GOT3 (cell line): Measurements from ENCODE around the gene CTCF.

ENCODE experiments used
- DNase-seq: peaks from one replicate; lab custom pipeline; 2025; ENCODE audit warnings: mixed read lengths; lab: John Stamatoyannopoulos, UW

Gene CTCF

DNA sequence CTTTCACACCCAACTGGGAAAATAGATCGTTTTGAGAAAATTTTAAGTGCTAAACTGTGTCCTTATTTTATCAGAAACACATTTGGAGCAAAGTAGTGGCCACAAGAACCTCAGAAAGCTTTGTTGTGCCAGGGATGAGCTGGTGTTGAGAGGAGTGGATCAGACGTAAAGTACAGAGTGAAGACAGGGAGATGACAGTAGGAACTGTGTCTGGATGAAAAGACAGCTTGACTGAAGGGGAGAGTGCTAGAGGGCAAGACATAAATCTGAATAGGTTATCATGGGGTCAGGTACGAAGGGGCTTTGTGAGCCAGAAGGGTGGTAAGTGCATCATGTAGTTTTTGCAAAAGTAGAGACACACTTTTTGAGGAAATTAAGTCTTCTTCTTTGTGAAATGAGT is 43.3 kb downstream of the CTCF start:
- no peak for DNase-seq

DNA sequence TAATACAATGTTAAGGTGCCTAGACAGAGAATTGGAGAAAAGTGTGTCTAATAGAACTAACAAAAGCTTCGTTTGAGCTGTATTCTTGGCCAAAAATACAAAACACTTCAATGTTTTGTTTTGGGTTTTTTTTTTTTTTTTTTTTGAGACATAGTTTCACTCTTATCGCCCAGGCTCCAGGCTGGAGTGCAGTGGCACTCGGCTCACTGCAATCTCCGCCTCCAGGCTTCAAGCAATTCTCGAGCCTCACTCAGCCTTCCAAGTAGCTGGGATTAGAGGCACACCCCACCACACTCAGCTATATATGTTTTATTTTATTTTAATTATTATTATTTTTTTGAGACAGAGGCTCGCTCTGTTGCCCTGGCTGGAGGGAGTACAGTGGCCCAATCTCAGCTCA is 44.3 kb downstream of the CTCF start:
- DNase-seq = no peak

DNA sequence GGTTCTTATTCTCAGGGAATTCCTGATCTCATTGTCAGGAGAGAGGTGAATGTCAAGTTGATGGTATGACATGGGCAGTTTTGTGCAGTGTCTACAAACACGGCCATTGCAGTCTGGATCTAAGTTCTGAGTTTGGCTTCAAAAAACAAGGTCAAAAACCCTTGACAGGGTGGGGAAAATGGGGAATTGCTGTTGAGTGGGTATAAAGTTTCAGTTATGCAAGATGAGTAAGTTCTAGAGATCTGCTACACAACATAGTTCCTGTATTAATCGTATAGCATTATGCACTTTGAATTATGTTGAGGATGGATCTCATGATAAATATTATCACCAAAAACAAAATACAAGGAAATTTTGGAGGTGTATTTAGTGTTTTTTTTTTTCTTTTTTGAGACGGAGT is 46.0 kb downstream of the CTCF start:
- DNase-seq = no peak

DNA sequence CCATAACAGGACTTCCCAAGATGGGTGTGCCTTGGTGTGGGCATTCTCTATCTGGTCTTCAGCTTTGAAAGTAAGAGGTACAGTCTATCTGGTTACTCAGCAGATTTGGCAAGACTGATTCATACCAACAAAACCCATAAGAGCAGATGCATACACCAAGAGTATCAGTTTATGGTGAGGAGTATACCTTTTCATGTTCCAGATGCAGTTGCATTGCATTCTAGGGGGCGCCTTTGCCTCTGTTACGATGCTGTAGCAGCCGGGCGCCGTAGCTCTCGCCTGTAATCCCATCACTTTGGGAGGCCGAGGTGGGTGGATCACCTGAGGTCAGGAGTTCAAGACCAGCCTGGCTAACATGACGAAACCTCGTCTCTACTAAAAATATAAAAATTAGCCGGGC is 51.5 kb downstream of the CTCF start:
- DNase-seq = no peak

DNA sequence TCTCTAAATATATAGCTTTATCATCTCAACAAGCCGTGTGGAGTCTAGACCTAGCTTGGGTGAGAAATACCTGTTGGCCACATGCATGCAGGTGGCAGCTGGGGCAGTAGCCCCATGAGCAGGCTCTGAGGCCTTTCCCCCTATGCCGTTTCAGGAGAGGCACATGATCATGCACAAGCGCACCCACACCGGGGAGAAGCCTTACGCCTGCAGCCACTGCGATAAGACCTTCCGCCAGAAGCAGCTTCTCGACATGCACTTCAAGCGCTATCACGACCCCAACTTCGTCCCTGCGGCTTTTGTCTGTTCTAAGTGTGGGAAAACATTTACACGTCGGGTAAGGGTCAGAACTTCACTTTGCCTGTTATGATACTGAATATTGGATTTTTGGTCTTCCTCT is 65.9 kb downstream of the CTCF start:
- no peak for DNase-seq

DNA sequence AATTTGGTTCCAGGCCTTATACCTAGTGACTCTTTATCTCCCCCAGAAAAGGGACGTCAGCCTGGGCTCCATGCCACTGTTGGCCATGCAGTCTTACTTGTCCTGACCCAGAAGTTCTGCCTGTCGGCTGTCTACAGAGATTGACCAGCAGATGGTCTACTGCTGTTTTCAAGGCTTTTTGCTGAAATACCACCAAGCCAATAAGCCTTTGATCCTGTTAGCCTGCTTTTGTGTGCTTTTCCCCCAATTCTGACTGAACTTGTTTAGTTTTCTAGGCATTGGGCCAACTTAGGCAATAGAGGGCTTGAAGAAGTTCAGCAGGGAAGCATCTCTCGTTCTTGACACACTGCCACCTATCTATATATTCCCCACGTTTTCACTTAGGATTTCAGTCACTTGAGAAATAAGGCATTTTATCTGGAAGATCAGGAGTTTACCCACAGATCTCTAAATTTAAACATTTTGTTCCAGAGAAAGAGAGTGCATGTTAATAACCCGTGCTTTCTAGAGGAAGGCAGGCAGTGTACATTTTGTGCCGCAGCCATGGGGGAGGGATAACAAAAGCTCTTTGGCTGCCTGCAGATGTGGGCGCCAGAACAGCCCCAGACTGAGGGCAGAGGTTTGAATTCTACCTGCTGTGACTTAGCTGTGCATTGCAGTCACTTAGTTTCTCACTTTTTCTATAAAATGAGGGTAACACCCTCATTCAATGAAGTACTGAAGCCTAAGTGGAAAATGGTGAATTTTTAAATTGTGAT is 70.3 kb downstream of the CTCF start:
- DNase-seq = no peak

DNA sequence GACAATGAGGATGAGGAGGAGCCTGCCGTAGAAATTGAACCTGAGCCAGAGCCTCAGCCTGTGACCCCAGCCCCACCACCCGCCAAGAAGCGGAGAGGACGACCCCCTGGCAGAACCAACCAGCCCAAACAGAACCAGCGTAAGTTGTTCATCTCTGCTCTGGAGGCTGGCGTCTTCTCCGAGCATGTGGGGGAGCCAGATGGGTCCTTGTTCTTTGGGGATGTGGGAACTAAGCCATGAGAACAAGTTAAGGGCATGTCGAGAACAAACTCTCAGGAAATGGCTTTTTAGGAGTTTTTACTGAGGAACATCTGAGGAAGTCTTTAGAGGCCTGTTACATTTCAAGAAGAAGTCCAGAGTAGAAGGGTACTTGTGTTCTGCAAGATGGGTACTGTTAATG is 74.4 kb downstream of the CTCF start:
- DNase-seq = no peak

DNA sequence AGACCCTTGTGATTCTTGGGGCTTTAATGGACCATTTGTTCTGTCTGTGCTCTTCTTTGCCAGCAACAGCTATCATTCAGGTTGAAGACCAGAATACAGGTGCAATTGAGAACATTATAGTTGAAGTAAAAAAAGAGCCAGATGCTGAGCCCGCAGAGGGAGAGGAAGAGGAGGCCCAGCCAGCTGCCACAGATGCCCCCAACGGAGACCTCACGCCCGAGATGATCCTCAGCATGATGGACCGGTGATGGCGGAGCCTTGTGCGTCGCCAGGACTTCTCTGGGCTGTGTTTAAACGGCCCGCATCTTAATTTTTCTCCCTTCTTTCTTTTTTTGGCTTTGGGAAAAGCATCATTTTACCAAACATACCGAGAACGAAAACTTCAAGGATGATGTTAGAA is 75.3 kb downstream of the CTCF start:
- no peak for DNase-seq

DNA sequence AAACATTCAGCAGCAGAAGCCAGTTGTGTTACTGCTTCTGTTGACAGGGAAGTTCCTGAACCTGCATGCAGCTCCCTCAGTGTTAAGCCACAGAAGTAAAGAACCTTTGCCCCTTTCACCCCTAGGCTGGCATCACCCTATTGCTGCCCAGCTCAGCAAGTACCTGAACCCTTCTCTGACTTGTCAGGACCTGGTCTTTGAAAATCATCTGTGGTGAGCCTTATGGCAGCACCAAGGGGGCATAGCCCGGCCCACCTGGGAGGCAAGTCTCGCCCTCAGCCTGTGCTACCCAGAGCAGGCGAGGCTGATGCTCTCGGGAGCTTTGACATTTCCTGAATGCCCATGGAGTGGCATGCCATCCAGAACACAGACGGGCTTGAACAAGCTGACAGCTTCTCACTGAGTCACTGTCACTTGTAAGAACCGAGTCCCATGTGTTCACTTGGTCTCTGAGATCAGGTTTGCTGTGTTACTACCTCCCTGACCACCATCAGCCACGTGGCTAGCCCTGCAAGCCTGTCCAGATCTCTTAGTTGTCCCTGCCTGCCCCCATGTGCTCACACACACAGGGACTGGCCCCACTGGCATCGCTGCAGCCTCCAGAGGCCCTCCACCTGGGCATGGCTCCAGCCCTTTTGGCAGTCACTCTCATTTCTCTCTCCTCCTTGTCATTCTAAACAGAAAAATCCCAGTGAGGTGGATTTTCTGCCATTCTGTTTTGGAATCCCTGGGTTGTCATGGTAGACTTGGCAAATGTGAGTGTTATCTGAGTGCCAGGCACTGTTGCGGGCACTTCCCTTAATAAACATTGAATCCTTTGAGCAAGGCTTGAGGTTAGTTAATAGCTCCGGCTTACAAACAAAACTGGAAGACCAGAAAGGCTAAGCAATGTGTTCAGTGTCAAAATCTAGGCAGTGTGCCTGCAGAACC is 79.7 kb downstream of the CTCF start:
- DNase-seq = no peak

DNA sequence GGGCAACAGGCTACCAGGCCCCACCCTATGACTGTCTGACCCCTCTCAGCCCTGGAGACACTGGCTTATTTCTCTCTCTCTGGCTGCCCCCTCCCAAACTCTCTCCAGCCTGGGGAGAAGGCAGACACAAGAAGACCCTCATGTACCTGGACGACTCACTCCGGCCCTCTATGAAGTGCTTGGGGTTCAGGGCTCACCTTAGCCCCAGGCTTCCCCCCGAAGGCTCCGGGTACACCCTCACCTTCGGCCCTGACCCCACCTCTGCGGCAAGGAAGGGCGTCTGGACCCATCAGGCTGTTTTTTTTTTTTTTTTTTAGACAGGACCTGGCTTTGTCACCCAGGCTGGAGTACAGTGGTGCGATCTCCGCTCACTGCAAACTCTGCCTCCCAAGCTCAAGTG is 81.7 kb downstream of the CTCF start:
- no peak for DNase-seq

DNA sequence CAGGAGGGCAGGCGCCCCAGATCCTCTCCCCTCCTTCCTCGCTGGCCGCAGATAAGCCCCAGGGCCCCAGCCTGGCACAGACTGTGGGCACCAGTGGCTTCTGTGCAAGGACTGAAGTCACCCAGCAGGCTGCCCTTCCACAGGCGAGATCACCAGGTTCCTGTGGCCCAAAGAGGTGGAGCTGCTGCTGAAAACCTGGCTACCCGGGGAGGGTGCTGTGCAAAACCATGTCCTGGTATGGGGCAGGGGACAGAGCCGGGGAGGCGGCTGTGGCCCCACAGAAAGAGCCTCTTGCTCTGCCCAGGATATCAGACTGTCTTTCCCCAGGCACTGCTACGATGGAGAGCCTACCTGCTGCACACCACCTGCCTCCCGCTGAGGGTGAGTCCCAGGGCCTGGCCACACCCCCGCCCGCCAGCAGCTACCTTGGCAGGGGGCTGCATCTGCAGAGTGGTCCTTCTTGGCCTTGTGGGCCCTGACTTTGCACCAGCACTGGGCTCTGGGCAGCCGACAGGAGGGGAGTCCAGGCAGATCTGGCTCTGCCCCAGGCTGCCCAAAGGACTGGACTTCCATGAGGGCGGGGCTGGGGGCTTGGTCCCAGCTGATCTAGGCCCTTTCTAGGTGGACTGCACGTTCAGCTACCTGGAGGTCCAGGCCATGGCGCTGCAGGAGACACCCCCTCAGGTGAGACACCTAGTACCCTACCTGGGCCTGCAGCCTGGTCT is 83.2 kb downstream of the CTCF start:
- DNase-seq = no peak

DNA sequence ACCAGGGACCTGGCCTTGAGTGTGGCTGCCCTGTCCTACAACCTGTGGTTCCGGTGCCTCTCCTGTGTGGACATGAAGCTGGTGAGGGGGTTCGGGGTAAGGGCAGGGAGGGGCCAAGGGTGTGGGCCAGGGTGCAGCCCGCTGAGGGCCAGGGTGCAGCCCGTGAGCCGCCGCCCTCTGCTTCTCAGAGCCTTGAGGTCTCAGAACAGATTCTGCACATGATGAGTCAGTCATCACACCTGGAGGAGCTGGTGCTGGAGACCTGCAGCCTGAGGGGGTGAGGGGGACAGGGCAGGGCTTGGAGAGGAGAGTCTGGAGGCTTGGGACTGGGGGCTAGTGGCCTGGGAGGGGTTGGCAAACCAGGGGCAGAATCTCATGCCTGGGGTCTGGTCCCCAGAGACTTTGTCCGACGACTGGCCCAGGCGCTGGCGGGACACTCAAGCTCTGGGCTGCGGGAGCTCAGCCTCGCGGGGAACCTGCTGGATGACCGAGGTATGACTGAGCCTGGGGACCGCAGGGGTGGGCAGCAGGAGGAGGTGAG is 84.9 kb downstream of the CTCF start:
- DNase-seq = no peak

DNA sequence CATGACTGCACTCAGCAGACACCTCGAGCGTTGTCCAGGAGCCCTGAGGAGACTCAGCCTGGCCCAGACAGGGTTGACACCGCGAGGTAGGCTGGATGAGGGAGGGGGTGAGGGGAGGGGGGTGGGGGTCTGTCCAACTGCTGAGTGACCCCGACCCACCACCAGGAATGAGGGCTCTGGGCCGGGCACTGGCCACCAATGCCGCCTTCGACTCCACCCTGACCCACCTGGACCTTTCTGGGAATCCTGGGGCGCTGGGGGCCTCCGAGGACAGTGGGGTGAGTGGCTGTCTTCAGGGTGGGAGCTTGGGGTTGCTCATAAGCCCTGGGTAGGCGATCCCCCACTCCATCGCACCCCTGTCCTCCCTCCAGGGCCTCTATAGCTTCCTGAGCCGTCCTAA is 85.4 kb downstream of the CTCF start:
- DNase-seq = no peak

DNA sequence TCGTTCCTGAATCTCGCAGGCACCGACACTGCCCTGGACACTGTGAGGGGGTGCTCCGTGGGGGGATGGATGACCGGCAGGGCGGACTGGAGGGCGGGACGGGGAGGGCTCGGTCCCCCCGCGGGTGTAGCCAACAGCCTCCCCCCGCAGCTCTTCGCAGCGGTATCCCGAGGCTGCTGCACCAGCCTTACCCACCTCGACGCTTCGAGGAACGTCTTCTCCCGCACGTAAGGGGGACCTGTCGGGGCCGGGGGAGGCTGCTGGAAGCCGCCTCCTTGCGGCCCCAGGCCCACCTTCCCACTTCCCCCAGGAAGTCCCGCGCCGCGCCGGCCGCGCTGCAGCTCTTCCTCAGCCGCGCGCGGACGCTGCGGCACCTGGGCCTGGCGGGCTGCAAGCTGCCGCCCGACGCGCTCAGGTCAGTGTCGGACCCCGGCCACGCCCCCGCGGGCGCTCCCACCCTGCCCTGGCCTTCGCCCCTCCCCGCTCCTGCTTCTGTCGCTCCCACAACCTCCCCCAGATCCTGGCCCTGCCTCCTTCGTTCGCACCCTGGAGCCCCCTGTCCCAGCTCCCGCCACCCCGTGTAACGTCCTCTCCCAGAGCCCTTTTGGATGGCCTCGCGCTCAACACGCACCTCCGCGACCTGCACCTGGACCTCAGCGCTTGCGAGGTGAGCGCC is 85.9 kb downstream of the CTCF start:
- DNase-seq = no peak

DNA sequence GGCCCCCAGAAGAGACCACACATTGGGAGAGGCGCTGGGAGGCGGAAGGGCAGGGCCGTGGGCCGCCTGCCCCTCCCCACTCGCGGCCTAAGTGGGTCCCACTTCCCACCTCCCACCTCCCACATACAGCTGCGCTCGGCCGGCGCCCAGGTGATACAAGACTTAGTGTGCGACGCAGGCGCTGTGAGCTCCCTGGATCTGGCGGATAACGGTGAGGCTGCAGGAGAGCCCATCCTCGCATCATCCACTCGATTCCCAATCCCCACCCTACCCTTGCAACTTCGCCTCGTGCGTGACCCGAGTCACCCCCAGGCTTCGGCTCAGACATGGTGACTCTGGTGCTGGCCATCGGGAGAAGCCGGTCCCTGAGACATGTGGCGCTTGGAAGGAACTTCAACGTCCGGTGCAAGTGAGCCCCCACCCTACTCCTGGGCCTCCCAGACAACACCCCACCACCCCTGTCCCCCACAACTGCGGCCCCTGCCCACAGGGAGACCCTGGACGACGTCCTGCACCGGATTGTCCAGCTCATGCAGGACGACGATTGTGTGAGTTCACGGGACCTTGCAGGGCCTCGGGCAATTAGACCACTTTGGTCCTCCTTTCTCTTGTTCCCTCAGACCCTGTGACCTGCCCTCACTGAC is 86.6 kb downstream of the CTCF start:
- DNase-seq = no peak

DNA sequence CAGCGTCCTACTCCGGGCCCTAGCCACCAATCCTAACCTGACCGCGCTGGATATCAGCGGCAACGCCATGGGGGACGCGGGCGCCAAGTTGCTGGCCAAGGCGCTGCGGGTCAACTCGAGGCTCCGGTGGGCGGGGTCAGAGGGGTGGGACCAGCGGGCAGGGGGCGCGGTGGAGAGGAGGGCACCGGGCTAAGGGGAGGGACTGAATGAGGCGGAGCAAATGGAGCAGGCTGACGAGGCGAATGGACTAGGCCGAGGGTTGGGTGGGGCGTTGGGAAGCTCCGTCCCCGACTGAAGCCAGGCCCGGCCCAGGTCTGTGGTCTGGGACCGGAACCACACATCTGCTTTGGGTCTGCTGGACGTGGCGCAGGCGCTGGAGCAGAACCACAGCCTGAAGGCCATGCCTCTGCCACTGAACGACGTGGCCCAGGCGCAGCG is 87.2 kb downstream of the CTCF start:
- DNase-seq = no peak

DNA sequence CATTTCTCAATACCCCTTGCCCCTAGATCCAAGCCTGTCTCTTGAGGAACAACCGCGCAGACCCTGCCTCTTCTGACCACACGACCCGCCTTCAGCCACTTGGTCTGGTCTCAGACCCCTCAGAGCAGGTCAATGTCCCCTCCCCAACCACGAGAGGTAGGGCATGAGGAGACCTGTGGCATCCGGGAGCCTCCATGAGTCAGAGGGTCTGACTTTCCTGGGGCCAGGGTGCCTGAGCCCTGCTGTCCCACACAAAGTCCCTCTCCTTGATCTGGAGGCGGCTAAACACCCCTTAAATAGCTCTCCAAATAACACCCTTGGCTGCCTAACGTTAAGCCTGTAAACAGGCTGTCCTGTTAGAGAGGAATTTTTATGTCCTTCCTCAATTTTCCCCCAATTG is 87.7 kb downstream of the CTCF start:
- DNase-seq = no peak

DNA sequence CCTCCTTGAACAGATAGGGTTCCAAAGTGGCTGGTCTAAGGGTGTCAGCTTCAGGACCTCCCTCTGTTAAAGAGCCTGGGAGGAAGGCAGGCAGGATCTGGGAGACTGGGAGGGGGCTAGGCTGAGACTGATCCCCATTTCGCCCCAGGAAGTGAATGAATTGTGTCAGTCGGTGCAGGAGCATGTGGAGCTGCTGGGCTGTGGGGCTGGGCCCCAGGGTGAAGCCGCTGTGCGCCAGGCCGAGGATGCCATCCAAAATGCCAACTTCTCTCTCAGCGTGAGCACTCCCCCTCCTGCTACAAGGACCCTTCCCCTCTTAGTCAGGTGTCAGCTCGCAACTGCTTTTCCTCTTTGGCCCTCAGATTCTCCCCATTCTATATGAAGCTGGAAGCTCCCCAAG is 88.7 kb downstream of the CTCF start:
- DNase-seq = no peak

DNA sequence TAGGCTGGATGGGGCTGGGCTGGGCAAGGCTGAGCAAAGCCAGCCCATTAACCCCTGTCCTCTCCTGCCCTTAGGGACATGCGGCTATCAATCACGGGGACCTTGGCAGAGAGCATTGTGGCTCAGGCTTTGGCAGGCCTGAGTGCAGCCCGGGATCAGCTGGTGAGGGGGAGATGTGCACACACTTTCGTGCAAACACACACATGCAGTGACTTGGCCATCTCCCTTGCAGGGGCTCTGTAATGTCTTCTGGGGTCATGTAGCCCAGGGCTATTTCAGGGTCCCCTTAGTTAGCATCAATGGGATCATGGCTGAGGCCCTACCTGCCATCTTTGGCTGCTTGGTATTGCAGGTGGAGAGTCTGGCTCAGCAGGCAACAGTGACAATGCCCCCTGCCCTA is 89.5 kb downstream of the CTCF start:
- no peak for DNase-seq

DNA sequence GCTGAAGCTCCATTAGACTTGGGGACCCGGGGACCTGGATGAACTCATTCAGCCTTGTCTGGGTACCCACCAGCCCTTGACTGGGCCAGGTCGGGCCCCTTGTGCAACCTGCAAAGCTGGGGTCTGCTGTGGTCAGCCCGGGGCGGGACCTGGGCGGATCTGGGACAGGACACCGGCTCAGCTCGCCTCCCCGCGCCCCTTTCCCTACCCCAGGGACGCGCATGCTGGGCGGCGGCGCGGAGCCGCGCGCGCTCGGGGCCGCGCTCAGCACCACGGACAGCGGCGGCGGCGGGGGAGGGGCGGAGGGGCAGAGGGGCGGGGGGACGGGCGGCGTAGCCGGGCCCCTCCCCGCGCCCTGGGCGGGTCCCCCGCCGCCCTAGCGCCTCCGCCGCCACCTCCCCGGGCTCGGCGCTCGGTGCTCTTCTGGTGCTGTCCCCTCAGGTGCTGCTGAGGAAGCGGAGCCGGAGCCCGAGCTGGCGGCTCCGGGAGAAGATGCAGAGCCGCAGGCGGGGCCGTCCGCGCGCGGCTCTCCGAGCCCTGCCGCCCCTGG is 90.3 kb downstream of the CTCF start:
- DNase-seq = no peak
